Coronary artery (tissue), 2 donors: ENCODE results near the gene PACS1.
A peak's percentile ranks its signal among the peaks of the same experiment; 100 is the strongest.

Source experiments
- DNase-seq: peaks from one replicate; pipeline ENCODE4 v3.0.0-alpha.2; 2017; ENCODE audit warnings: low spot score
- H3K27ac ChIP-seq, 2 donors: fragments of 200-600 bp; sonication (generic); one replicate each; pipeline ENCODE4 v1.5.1; 2016 to 2019
- H3K4me3 ChIP-seq: fragments of 200-600 bp; sonication (generic); 2 replicates; pipeline ENCODE4 v1.5.1; 2016; ENCODE audit warnings: mild to moderate bottlenecking, moderate library complexity
- TF ChIP-seq, protein P1 (sequence below): fragments of 200-600 bp; sonication (generic); IDR thresholded peaks from one replicate; pipeline ENCODE4 v1.5.1; 2019; ENCODE audit warnings: antibody characterized with exemption

Gene PACS1

DNA sequence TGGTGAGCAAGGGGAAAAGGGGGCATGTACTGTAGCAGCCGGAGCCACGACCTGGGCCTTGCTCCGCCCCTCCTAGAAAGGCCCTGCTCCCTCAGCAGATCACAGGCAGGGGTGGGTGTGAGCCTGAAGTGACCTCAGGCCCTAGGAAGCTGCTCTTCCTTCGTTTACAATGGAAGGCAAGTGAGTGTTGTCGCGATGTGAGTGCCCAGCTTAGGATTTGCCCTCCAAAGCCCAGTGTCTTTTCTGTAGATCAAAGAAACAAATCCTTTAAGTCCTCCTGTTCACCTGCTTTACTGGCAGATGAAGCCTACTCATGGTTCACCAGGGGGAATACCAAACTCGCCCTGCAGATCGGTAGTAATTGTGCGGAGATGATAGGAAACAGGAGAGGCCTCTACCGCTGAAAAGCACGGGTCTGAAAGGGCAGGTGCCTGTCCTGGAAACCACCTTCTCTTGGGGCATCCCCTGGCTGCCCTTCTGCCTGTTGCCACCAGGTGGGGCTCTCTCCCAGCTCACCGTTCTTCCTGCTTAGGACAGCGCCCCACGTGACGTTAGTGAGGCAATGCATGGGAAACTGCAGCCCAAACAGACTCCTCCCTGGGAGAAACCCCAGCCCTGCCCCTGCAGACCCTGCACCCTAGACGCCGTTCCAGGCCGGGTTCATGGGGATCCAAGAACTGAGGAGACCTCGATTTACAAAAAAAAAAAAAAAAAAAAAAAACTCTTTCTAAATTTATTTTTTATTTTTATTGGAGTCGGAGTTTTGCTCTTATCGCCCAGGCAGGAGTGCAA lies 152.5 kb downstream of the PACS1 start:
- H3K27ac ChIP-seq = no peak overlapping the region
- TF ChIP-seq, protein P1, sequence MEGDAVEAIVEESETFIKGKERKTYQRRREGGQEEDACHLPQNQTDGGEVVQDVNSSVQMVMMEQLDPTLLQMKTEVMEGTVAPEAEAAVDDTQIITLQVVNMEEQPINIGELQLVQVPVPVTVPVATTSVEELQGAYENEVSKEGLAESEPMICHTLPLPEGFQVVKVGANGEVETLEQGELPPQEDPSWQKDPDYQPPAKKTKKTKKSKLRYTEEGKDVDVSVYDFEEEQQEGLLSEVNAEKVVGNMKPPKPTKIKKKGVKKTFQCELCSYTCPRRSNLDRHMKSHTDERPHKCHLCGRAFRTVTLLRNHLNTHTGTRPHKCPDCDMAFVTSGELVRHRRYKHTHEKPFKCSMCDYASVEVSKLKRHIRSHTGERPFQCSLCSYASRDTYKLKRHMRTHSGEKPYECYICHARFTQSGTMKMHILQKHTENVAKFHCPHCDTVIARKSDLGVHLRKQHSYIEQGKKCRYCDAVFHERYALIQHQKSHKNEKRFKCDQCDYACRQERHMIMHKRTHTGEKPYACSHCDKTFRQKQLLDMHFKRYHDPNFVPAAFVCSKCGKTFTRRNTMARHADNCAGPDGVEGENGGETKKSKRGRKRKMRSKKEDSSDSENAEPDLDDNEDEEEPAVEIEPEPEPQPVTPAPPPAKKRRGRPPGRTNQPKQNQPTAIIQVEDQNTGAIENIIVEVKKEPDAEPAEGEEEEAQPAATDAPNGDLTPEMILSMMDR = peak; percentile 98

DNA sequence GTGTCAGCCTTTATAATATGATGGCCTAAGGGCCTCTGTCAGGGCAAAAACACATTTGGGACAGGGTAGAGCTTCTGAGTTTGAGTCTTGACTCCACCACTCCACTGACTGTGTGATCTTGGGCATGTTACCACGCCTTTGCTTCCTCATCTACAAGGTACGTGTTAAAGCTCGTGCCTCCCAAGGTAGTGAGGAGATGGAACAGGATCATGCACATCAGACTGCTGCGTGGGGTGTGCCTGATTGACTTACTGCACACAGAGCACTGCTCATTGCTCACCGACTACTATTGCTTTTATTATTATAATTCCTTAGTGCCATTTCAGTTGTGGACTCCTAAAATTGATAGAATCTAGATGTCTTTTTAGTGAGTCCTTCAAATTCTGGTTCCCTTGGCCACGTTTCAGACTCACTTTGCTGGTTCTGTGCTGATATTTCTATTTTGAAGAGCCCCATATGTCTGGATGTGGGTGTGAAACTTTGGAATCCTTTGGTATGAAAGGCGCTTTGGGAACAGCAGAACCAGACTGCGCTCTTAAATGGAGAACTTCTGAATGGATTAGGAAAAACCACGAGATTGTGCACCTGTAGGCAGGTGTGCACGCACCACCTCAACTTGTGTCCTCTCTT lies 154.3 kb downstream of the PACS1 start:
- Histone ChIP-seq H3K4me3 (no peak overlapping the region), H3K27ac (no peak overlapping the region)
- no peak for DNase-seq
- TF ChIP-seq, protein P1 = no peak

More for the DNA sequence above, 152.5 kb downstream of the PACS1 start:
- no peak overlapping the region for H3K4me3 ChIP-seq
- peak; percentile 90 for DNase-seq

DNA sequence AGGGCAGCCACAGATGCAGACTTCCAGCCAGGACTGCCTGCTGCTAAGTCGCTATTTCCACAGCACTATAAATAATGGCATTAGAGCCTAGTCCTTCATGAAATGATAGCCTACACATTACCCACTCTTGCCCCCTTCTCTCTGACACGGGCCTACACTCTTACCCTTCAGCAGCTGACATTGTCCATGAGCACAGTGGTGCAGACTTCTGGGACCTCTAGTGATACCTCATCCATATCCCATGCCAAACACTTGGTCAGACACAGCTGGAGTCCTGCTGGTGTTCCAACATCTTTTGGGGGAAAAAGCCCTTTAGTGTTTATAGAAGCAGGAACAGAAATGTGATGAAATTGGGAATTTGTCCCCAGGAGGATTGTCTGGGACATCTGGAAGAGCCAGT lies 155.0 kb downstream of the PACS1 start:
- no peak for DNase-seq

DNA sequence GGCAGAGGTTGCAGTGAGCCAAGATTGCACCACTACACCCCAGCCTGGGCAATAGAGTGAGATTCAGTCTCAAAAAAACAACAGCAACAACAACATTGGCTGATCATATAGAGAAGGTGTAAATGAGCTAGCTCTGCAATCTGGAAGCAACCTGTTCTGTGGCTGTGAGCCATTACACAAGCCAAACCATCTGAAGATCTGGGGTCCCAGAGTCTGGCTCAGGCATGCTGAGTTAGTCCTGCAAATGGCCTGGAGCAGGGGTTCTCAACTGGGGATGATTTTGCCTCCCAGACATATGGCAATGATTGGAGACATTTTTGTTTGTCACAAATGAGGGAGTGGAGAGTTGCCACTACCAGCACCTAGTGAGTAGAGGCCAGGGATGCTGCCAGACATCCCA lies 156.0 kb downstream of the PACS1 start:
- no peak for DNase-seq
- Histone ChIP-seq H3K27ac (no peak overlapping the region), H3K4me3 (no peak overlapping the region)
- TF ChIP-seq, protein P1 = no peak

More for the DNA sequence above, 155.0 kb downstream of the PACS1 start:
- Histone ChIP-seq H3K4me3 (no peak overlapping the region), H3K27ac (no peak overlapping the region)
- TF ChIP-seq, protein P1 = no peak

DNA sequence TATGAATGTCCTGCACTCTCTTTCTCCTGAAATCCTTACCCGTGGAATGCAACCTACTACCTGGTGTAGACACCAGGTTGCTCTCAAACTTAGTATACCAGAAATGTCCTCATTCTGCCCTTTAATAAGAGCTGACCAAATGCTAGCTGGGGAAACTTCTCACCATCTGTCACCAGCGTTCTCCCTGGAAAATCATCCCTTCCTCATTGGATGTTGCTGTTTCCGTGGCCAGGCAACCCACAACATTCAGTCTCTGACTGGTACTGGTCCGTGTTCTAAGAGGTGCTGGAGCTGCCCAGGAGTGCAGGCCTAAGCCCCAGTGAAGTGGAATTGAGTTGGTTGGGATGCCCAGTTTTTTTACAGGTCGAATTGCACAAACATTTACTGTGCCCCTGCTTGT lies 157.6 kb downstream of the PACS1 start:
- TF ChIP-seq, protein P1 = no peak
- Histone ChIP-seq H3K4me3 (no peak overlapping the region), H3K27ac (no peak overlapping the region)
- no peak for DNase-seq

DNA sequence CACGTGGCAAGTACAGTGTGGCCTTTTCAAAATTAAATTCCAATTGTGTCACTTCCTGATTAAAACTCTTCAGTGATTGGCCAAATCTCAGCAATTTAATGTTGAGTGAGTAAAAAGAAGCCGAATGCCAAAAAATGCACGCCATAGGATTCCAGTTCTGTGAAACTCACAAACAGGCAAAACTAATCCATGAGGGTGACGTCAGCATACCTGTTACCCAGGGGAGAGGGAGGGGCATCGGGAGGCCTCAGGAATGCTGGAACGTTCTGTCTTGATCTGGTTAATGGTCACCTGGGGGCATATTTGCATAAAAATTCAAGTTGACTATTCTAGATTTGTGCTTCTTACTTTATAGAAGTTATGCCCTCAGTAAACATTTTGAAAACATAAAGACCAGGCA lies 158.4 kb downstream of the PACS1 start:
- no peak for DNase-seq
- Histone ChIP-seq H3K4me3 (no peak overlapping the region), H3K27ac (no peak overlapping the region)
- TF ChIP-seq, protein P1 = no peak

DNA sequence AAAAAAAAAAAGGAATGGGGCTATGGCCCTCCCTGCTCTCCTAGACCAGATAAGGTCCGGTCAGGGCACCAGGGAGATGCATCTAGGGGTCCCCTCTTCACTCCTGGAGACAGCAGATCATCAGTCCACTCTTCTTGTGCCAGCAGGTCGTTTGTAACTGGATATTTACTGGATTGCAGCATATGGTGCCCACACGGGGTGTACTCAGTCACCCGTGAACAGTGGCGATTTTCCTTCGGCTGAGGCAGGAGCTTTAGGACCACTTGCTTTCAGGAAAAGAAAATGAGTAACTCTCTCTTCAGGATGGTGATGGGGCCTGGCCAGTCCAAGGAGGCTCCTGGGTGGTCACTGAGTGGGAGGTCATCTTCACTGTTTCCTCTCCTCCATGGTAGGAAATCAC lies 160.1 kb downstream of the PACS1 start:
- no peak overlapping the region for H3K27ac ChIP-seq
- H3K4me3 ChIP-seq = no peak overlapping the region
- TF ChIP-seq, protein P1 = no peak
- no peak for DNase-seq
